Stomach (tissue), 9 donors: ENCODE results near the gene DNAJB9. TPM values are rescaled to one million over a fixed set of nuclear protein-coding genes. Genes with fewer than 3 reads are reported as not detected.
"Not testable (repeated sequence)": the region's sequence is repeated elsewhere in the genome, so short reads cannot be mapped to it uniquely, and the experiment has no call there.

Source experiments
- DNase-seq, 2 donors: peaks; one replicate each; pipeline versions ENCODE4 v3.0.0 to v3.0.0-alpha.2; 2013 to 2019
- H3K27ac ChIP-seq, 5 donors: fragments of 200-600 bp in 4 of 5; sonication (generic) in 4 of 5; one replicate each; pipeline ENCODE4 v1.5.1; 2013 to 2019; ENCODE audit warnings: mild to moderate bottlenecking in 1 of 5, moderate library complexity in 1 of 5
- H3K27me3 ChIP-seq, 3 donors: fragments of 200-600 bp; sonication (generic); one replicate each; pipeline ENCODE4 v1.5.1; 2017 to 2019; ENCODE audit warnings: mixed run types in 1 of 3
- H3K36me3 ChIP-seq, 4 donors: fragments of 200-600 bp; sonication (generic); 1 replicate in 3 of 4; 2 replicates in 1 of 4; pipeline ENCODE4 v1.5.1; 2016 to 2019
- H3K4me1 ChIP-seq, 4 donors: fragments of 200-600 bp; sonication (generic); one replicate each; pipeline ENCODE4 v1.5.1; 2016 to 2019
- H3K4me3 ChIP-seq, 4 donors: fragments of 200-600 bp; sonication (generic) in 3 of 4; one replicate each; pipeline ENCODE4 v1.5.1; 2016 to 2019; ENCODE audit warnings: mild to moderate bottlenecking in 1 of 4
- H3K9me3 ChIP-seq, 4 donors: fragments of 200-600 bp; sonication (generic); one replicate each; pipeline ENCODE4 v1.5.1; 2016 to 2019
- CTCF ChIP-seq, 7 experiments: fragments of 450-650 bp in 4 of 7; fragments of 200-600 bp in 3 of 7; sonication (generic) in 3 of 7; IDR thresholded peaks; one replicate each; pipeline ENCODE4 v1.5.1; 2016 to 2019; ENCODE audit warnings: antibody characterized with exemption in 7 of 7, control low read depth in 2 of 7, mild to moderate bottlenecking in 1 of 7
- EP300 ChIP-seq: sonication (generic); formaldehyde crosslinking; IDR thresholded peaks from one replicate; pipeline ENCODE4 v1.6.1; 2017; ENCODE audit warnings: antibody characterized with exemption
- POLR2A ChIP-seq, 4 donors: fragments of 450-650 bp; IDR thresholded peaks; one replicate each; pipeline ENCODE4 v1.6.1; 2016; ENCODE audit warnings: antibody characterized with exemption in 4 of 4, control low read depth in 2 of 4, mild to moderate bottlenecking in 1 of 4, moderate library complexity in 1 of 4
- POLR2AphosphoS5 ChIP-seq, 3 donors: sonication (generic); formaldehyde crosslinking; IDR thresholded peaks; one replicate each; pipeline ENCODE4 v1.6.1; 2016; ENCODE audit warnings: antibody characterized with exemption in 3 of 3
- WGBS, 5 donors: extraction: QIAGEN DNeasy Blood & Tissue Kit in 3 of 5; methylation state at CpG; one replicate each; pipeline versions ENCODE4 v1.1.5 to v1.1.7; 2013 to 2018; 5-methylcytosine and 5-hydroxymethylcytosine counted together
- intact Hi-C: fragments of 100-400 bp; cut with DNase I; formaldehyde crosslinking; loops from one replicate; pipeline ENCODE4 v1.15.1; 2023; ENCODE audit warnings: low total_unique reads
- polyA plus RNA-seq, 3 donors: library from polyadenylated mRNA; stranded (reverse); fragments of 200-250 nt; gene quantifications; one replicate each; pipeline ENCODE4 v1.2.3, GENCODE V29; 2013
- total RNA-seq, 5 donors: library from RNA; depleted of rRNA; stranded (reverse); fragments of >200 nt; gene quantifications; one replicate each; pipeline versions ENCODE4 v1.1.0 to v1.2.3, GENCODE V29; 2014 to 2016
- donor health status: healthy with polysubstance abuse.
- donor health status: Bipolar disorder and iron deficiency.
- donor health status: healthy.

Gene DNAJB9
- total and polyA plus RNA-seq, 8 donors: 2.6 to 218 (median 15.3) TPM

GRCh38 chr7:108541478-108541877 is 28.2 kb upstream of the DNAJB9 start:
- TF ChIP-seq CTCF (IDR thresholded peaks at IDR 0.05): no peak
- no peak for TF ChIP-seq EP300
- no peak for TF ChIP-seq POLR2A (IDR thresholded peaks at IDR 0.05)
- no peak for TF ChIP-seq POLR2AphosphoS5 (IDR thresholded peaks at IDR 0.05)
- intact Hi-C loops: no loop called here
- H3K9me3 ChIP-seq: no peaks in the 10 kb centered on the region
- H3K27ac ChIP-seq: no peak overlapping the region
- H3K27me3 ChIP-seq: no peaks in the 10 kb centered on the region
- WGBS, 5 donors: 73 to 77% (median 75%) methylated on average over 2 of the region's 2 CpGs
- no peaks in the 10 kb centered on the region for H3K4me1 ChIP-seq
- no peaks in the 10 kb centered on the region for H3K36me3 ChIP-seq
- DNase-seq: no peak
- no peak overlapping the region for H3K4me3 ChIP-seq

GRCh38 chr7:108548141-108548896 is 21.4 kb upstream of the DNAJB9 start:
- H3K27me3 ChIP-seq, H3K36me3 ChIP-seq, H3K9me3 ChIP-seq, intact Hi-C loops, H3K4me3 ChIP-seq, H3K27ac ChIP-seq, H3K4me1 ChIP-seq, DNase-seq: not testable (repeated sequence)
- 61 to 76% (median 66%) methylated on average over 2 of the region's 2 CpGs for WGBS, 5 donors

- intact Hi-C loops, H3K4me3 ChIP-seq, DNase-seq, H3K36me3 ChIP-seq, H3K4me1 ChIP-seq, H3K27ac ChIP-seq, H3K27me3 ChIP-seq: not testable (repeated sequence)
- H3K9me3 ChIP-seq: peaks cover 8 to 29% (median 21%) of the 10 kb centered on the region in 4 donors
Observed at GRCh38 chr7:108556665-108557064, 13.0 kb upstream of the DNAJB9 start.

GRCh38 chr7:108557191-108557590 is 12.5 kb upstream of the DNAJB9 start:
- no peak overlapping the region for H3K27ac ChIP-seq
- intact Hi-C loops: no loop called here
- WGBS, 5 donors: 95 to 98% (median 98%) methylated on average over 3 of the region's 3 CpGs

GRCh38 chr7:108557617-108558016 is 12.1 kb upstream of the DNAJB9 start:
- intact Hi-C loops: no loop called here
- 95 to 100% (median 98%) methylated on average over 1 of the region's 1 CpG for WGBS, 5 donors

More at GRCh38 chr7:108557191-108557590, 12.5 kb upstream of the DNAJB9 start:
- TF ChIP-seq EP300 (no peak), POLR2AphosphoS5 (IDR thresholded peaks at IDR 0.05) (no peak), POLR2A (IDR thresholded peaks at IDR 0.05) (no peak), CTCF (IDR thresholded peaks at IDR 0.05) (no peak)
- no peaks in the 10 kb centered on the region for H3K27me3 ChIP-seq
- H3K36me3 ChIP-seq: peaks cover 0 to 8% (median 6%) of the 10 kb centered on the region in 4 donors
- no peaks in the 10 kb centered on the region for H3K4me1 ChIP-seq
- H3K9me3 ChIP-seq: peaks cover 8 to 29% (median 21%) of the 10 kb centered on the region in 4 donors
- DNase-seq: no peak
- H3K4me3 ChIP-seq: no peak overlapping the region

More at GRCh38 chr7:108557617-108558016, 12.1 kb upstream of the DNAJB9 start:
- no peak for DNase-seq
- Histone ChIP-seq H3K27me3 (no peaks in the 10 kb centered on the region), H3K9me3 (peaks cover 8 to 29% (median 21%) of the 10 kb centered on the region in 4 donors), H3K4me1 (no peaks in the 10 kb centered on the region), H3K27ac (no peak overlapping the region), H3K4me3 (no peak overlapping the region), H3K36me3 (peaks cover 0 to 8% (median 6%) of the 10 kb centered on the region in 4 donors)
- no peak for TF ChIP-seq CTCF (IDR thresholded peaks at IDR 0.05)
- no peak for TF ChIP-seq POLR2A (IDR thresholded peaks at IDR 0.05)
- no peak for TF ChIP-seq POLR2AphosphoS5 (IDR thresholded peaks at IDR 0.05)
- TF ChIP-seq EP300: no peak
